ENCODE data around the gene ELMO1. TPM values are rescaled to one million over a fixed set of nuclear protein-coding genes. Genes with fewer than 3 reads are reported as not detected.
A peak's percentile ranks its signal among the peaks of the same experiment; 100 is the strongest.

The ELMO1 gene
- total RNA-seq, 2 experiments from 2014 or later: 72.8 to 75.3 TPM

- CTCF ChIA-PET: interaction anchor here (0.7 to 1.9 kb wide), 5 partner anchors 9 to 241 kb away, joined by 3 to 12 read pairs (median 5); partner anchors contain the start of gene ELMO1
- no peaks in the 10 kb centered on the region for H3K27me3 Mint-ChIP-seq
- H3K9me3 Mint-ChIP-seq: no peaks in the 10 kb centered on the region
- intact Hi-C loops (cut with micrococcal nuclease): loop anchor here (10.0 kb wide), 1 partner anchor 205 kb away; no protein-coding TSS in a partner anchor
- ATAC-seq (peak; percentile 19), DNase-seq (no peak)
- H3K4me1 Mint-ChIP-seq (ENCODE audit: low read depth): peaks cover 65% of the 10 kb centered on the region
- no peak overlapping the region for H3K4me3 Mint-ChIP-seq
- H3K36me3 Mint-ChIP-seq (ENCODE audit: low read depth): peaks cover 10% of the 10 kb centered on the region
- no peak for TF ChIP-seq CTCF (IDR thresholded peaks at IDR 0.05)
- POLR2A ChIA-PET: interaction anchor here (1.8 kb wide), 1 partner anchor 8 kb away, joined by 13 read pairs; no protein-coding TSS in a partner anchor
- peak overlapping the region; percentile 91 for H3K27ac Mint-ChIP-seq
Measured at GRCh38 chr7:37439653-37440026, 9.0 kb downstream of the ELMO1 start.

GRCh38 chr7:37438906-37439652, 9.6 kb downstream of the ELMO1 start:
- CTCF ChIA-PET: interaction anchor here (0.7 to 1.9 kb wide), 5 partner anchors 9 to 241 kb away, joined by 3 to 12 read pairs (median 5); partner anchors contain the start of gene ELMO1
- no peak overlapping the region for H3K27ac Mint-ChIP-seq

GRCh38 chr7:37435156-37435855, 13.4 kb downstream of the ELMO1 start:
- Mint-ChIP-seq H3K4me3 (no peak overlapping the region), H3K36me3 (ENCODE audit: low read depth) (peaks cover 3% of the 10 kb centered on the region), H3K4me1 (ENCODE audit: low read depth) (peaks cover 64% of the 10 kb centered on the region), H3K27ac (no peak overlapping the region), H3K9me3 (no peaks in the 10 kb centered on the region), H3K27me3 (no peaks in the 10 kb centered on the region)
- ATAC-seq (no peak), DNase-seq (no peak)
- ChIA-PET CTCF (interaction anchor here (1.3 to 1.7 kb wide), 2 partner anchors 10 to 84 kb away, joined by 3 to 5 read pairs; no protein-coding TSS in a partner anchor), POLR2A (interaction anchor here (1.9 kb wide), 1 partner anchor 26 kb away, joined by 6 read pairs; no protein-coding TSS in a partner anchor)
- TF ChIP-seq CTCF (IDR thresholded peaks at IDR 0.05): no peak
- intact Hi-C loops (cut with micrococcal nuclease): no loop called here

More at GRCh38 chr7:37438906-37439652, 9.6 kb downstream of the ELMO1 start:
- Mint-ChIP-seq H3K36me3 (ENCODE audit: low read depth) (peaks cover 5% of the 10 kb centered on the region), H3K27me3 (no peaks in the 10 kb centered on the region), H3K9me3 (no peaks in the 10 kb centered on the region), H3K4me3 (no peak overlapping the region), H3K4me1 (ENCODE audit: low read depth) (peaks cover 66% of the 10 kb centered on the region)
- ATAC-seq (peak; percentile 17), DNase-seq (no peak)
- intact Hi-C loops (cut with micrococcal nuclease): no loop called here
- TF ChIP-seq CTCF (IDR thresholded peaks at IDR 0.05): no peak
- POLR2A ChIA-PET: interaction anchor here (1.8 kb wide), 1 partner anchor 9 kb away, joined by 13 read pairs; no protein-coding TSS in a partner anchor

- intact Hi-C loops (cut with micrococcal nuclease): no loop called here
- no peak overlapping the region for H3K4me3 Mint-ChIP-seq
- H3K4me1 Mint-ChIP-seq (ENCODE audit: low read depth): peaks cover 64% of the 10 kb centered on the region
- CTCF ChIA-PET: no interaction called here
- peaks cover 7% of the 10 kb centered on the region for H3K36me3 Mint-ChIP-seq (ENCODE audit: low read depth)
- POLR2A ChIA-PET: no interaction called here
- DNase-seq (no peak), ATAC-seq (no peak)
- no peak for TF ChIP-seq CTCF (IDR thresholded peaks at IDR 0.05)
- H3K27ac Mint-ChIP-seq: no peak overlapping the region
- H3K27me3 Mint-ChIP-seq: no peaks in the 10 kb centered on the region
- no peaks in the 10 kb centered on the region for H3K9me3 Mint-ChIP-seq
Measured at GRCh38 chr7:37434529-37434928, 14.1 kb downstream of the ELMO1 start.
